Lower leg skin (tissue), 3 donors: ENCODE measurements around the gene LCN12.

Experiments
- CTCF ChIP-seq, 3 donors: fragments of 450-650 bp; IDR thresholded peaks; one replicate each; pipeline ENCODE4 v1.5.1; 2016; ENCODE audit warnings: antibody characterized with exemption in 3 of 3, mild to moderate bottlenecking in 3 of 3, moderate library complexity in 2 of 3
- POLR2A ChIP-seq, 2 donors: fragments of 450-650 bp; IDR thresholded peaks; one replicate each; pipeline ENCODE4 v1.6.1; 2016 to 2017; ENCODE audit warnings: antibody characterized with exemption in 2 of 2, mild to moderate bottlenecking in 1 of 2, moderate library complexity in 1 of 2

DNA sequence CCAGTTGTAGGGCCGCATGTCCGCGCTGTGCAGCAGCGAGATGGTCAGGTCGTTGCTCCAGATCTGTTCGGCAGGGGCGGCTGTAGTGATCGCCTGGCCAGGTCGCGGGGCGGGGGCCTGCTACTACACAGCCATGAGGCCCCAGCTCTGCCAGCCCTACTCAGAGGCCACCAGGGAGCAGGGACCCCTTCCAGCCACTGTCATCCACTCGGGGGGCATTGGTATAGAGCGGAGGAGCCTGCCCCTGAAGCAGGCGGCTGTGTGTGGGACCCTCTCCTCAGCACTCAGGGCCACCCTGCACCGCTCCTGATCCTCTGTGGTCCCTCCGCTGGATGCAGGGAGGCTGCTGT, 9.2 kb upstream of the LCN12 start:
- no peak for TF ChIP-seq CTCF (IDR thresholded peaks at IDR 0.05)
- no peak for TF ChIP-seq POLR2A (IDR thresholded peaks at IDR 0.05)
